Mammary epithelial cell (primary cell): ENCODE measurements around the gene TTC7B.

ENCODE experiments used
- CTCF ChIP-seq, 2 donors: IDR thresholded peaks in 1 of 2; conservative IDR thresholded peaks in 1 of 2; 2 replicates each; pipeline ENCODE4 v1.5.1; 2011 to 2012; ENCODE audit warnings: inconsistent platforms in 2 of 2, low read length in 2 of 2, mild to moderate bottlenecking in 2 of 2, control low read depth in 1 of 2, low read depth in 1 of 2; ENCODE audit not compliant: insufficient read depth in 1 of 2; ENCODE audit errors: extremely low read depth in 1 of 2
- EZH2 ChIP-seq: IDR thresholded peaks from 2 replicates; pipeline ENCODE4 v1.6.1; 2012; ENCODE audit warnings: low read length, inconsistent platforms, borderline replicate concordance

- TF ChIP-seq CTCF (conservative IDR thresholded peaks at IDR 0.05 in 1 of 2, IDR thresholded peaks at IDR 0.05 in 1 of 2; ENCODE audit: extremely low read depth in 1 of 2, insufficient read depth in 1 of 2, low read depth in 1 of 2, low read length in 2 of 2): no peak
- no peak for TF ChIP-seq EZH2
These were observed 247.8 kb downstream of the TTC7B start for GRCh38 chr14:90568405-90568804.
